B cell (primary cell): ENCODE measurements around the gene HSPB7. TPM values are rescaled to one million over a fixed set of nuclear protein-coding genes. Genes with fewer than 3 reads are reported as not detected.

Experiments
- ATAC-seq: fragments of 200-7000 bp; cut with Tn5 transposase; one replicate; pipeline ENCODE4 v1.10.0; 2021; ENCODE audit warnings: low read depth, mild to moderate bottlenecking, moderate number of reproducible peaks, moderate library complexity
- CTCF ChIA-PET: fragments of 350-600 bp; sonication (Branson Sonifier 250); formaldehyde crosslinking; loops from one replicate; lab custom pipeline; 2021; ENCODE audit warnings: antibody characterized with exemption, inconsistent platforms; lab: Charles Lee
- POLR2A ChIA-PET: fragments of 350-600 bp; sonication (Branson Sonifier 250); formaldehyde crosslinking; loops from one replicate; lab custom pipeline; 2021; ENCODE audit warnings: antibody characterized with exemption; lab: Charles Lee
- DNase-seq: peaks from one replicate; pipeline ENCODE4 v3.0.0; 2013
- H2AFZ ChIP-seq: 2 replicates; pipeline ENCODE4 v1.6.1; 2012; ENCODE audit warnings: mild to moderate bottlenecking, low read depth, low read length; ENCODE audit not compliant: insufficient read depth, poor library complexity, severe bottlenecking
- H3K27ac ChIP-seq, 2 donors: 1 replicate in 1 of 2; 2 replicates in 1 of 2; pipeline ENCODE4 v1.5.1; 2012 to 2013; ENCODE audit warnings: low read length in 2 of 2, mild to moderate bottlenecking in 2 of 2, moderate library complexity in 1 of 2
- H3K27me3 ChIP-seq, 4 experiments: fragments of 200-600 bp in 1 of 4; sonication (generic) in 1 of 4; replicated peaks in 1 of 4; 1 replicate in 2 of 4; 2 replicates in 2 of 4; pipeline versions ENCODE4 v1.6.1 to v1.7.0; 2013 to 2016; ENCODE audit warnings: low read length in 3 of 4, mild to moderate bottlenecking in 2 of 4, mixed read lengths in 1 of 4, moderate library complexity in 1 of 4; ENCODE audit not compliant: insufficient read depth in 4 of 4, control insufficient read depth in 3 of 4; ENCODE audit errors: control extremely low read depth in 1 of 4
- H3K36me3 ChIP-seq, 2 experiments: replicated peaks in 1 of 2; 1 replicate in 1 of 2; 2 replicates in 1 of 2; pipeline versions ENCODE4 v1.6.1 to v1.7.1; 2013; ENCODE audit warnings: low read length in 1 of 2; ENCODE audit not compliant: insufficient read depth in 2 of 2, control insufficient read depth in 1 of 2; ENCODE audit errors: control extremely low read depth in 1 of 2, extremely low read depth in 1 of 2
- H3K4me1 ChIP-seq, 2 donors: fragments of 200-600 bp in 1 of 2; sonication (generic) in 1 of 2; 1 replicate in 1 of 2; 2 replicates in 1 of 2; pipeline versions ENCODE4 v1.5.1 to v1.6.1; 2013 to 2017; ENCODE audit warnings: low read length in 2 of 2; ENCODE audit not compliant: control insufficient read depth in 2 of 2, insufficient read depth in 2 of 2
- H3K4me2 ChIP-seq: replicated peaks from 2 replicates; pipeline ENCODE3; 2012; ENCODE audit warnings: mild to moderate bottlenecking, low read depth, low read length; ENCODE audit not compliant: poor library complexity, severe bottlenecking
- H3K4me3 ChIP-seq, 5 experiments: fragments of 200-600 bp in 1 of 5; sonication (generic) in 1 of 5; 1 replicate in 3 of 5; 2 replicates in 2 of 5; pipeline versions ENCODE4 v1.5.1 to v1.7.0; 2011 to 2016; ENCODE audit warnings: low read length in 4 of 5, mild to moderate bottlenecking in 4 of 5, low read depth in 2 of 5, control low read depth in 1 of 5, moderate library complexity in 1 of 5; ENCODE audit not compliant: insufficient read depth in 1 of 5; ENCODE audit errors: control extremely low read depth in 1 of 5, extremely low read depth in 1 of 5
- H3K79me2 ChIP-seq: fragments of 200-600 bp; sonication (generic); one replicate; pipeline ENCODE4 v1.6.0; 2016; ENCODE audit warnings: low read length; ENCODE audit not compliant: control insufficient read depth, insufficient read depth
- H3K9ac ChIP-seq: fragments of 200-600 bp; sonication (generic); 2 replicates; pipeline ENCODE4 v1.6.1; 2017; ENCODE audit warnings: mild to moderate bottlenecking, low read length, moderate library complexity
- H3K9me3 ChIP-seq, 3 donors: one replicate each; pipeline versions ENCODE4 v1.6.1 to v1.7.1; 2013; ENCODE audit warnings: low read length in 2 of 3; ENCODE audit not compliant: control insufficient read depth in 2 of 3, insufficient read depth in 1 of 3; ENCODE audit errors: control extremely low read depth in 1 of 3
- H4K20me1 ChIP-seq: 2 replicates; pipeline ENCODE4 v1.6.0; 2012; ENCODE audit warnings: mild to moderate bottlenecking, low read length; ENCODE audit not compliant: insufficient read depth, control insufficient read depth, poor library complexity, severe bottlenecking
- H3K27ac Mint-ChIP-seq: one replicate; pipeline ENCODE4 v1.8.0; 2021; ENCODE audit warnings: mixed read lengths
- H3K27me3 Mint-ChIP-seq: one replicate; pipeline ENCODE4 v1.8.0; 2021; ENCODE audit warnings: mixed read lengths
- H3K4me1 Mint-ChIP-seq: one replicate; pipeline ENCODE4 v1.8.0; 2021; ENCODE audit warnings: mixed read lengths
- H3K4me3 Mint-ChIP-seq: one replicate; pipeline ENCODE4 v1.8.0; 2021; ENCODE audit warnings: mixed read lengths
- H3K9me3 Mint-ChIP-seq: one replicate; pipeline ENCODE4 v1.8.0; 2022; ENCODE audit warnings: mixed read lengths; ENCODE audit not compliant: insufficient read depth
- EZH2 ChIP-seq: IDR thresholded peaks from 2 replicates; pipeline ENCODE4 v1.6.1; 2012; ENCODE audit warnings: borderline replicate concordance, low read depth, mild to moderate bottlenecking, moderate library complexity, low read length; ENCODE audit not compliant: insufficient read depth, poor library complexity, severe bottlenecking
- WGBS: methylation state at CpG from one replicate; pipeline ENCODE4 v1.1.5; 2013; ENCODE audit warnings: missing lambda C conversion rate; ENCODE audit not compliant: insufficient coverage; 5-methylcytosine and 5-hydroxymethylcytosine counted together
- intact Hi-C: fragments of 100-400 bp; cut with micrococcal nuclease; formaldehyde crosslinking; loops from one replicate; pipeline ENCODE4 v1.10.0; 2022
- polyA plus RNA-seq: library from polyadenylated mRNA; depleted of rRNA; stranded (reverse); fragments of >200 nt; gene quantifications from 2 replicates; pipeline ENCODE4 v1.2.3, GENCODE V29; 2012
- total RNA-seq, 2 donors: library from RNA; stranded (reverse); fragments of 120-200 nt in 1 of 2; gene quantifications; 1 replicate in 1 of 2; 2 replicates in 1 of 2; pipeline versions ENCODE4 v1.2.3 to v1.2.4, GENCODE V29; 2013 to 2022
- TF ChIP-seq, protein P1 (sequence below): fragments of 200-600 bp; IDR thresholded peaks from one replicate; pipeline ENCODE4 v1.8.0; 2022; ENCODE audit warnings: antibody characterized with exemption, mild to moderate bottlenecking

HSPB7 gene
- total and polyA plus RNA-seq, 2 donors (not counting 1 experiment from before 2014, with no cell fraction given) = not detected

DNA sequence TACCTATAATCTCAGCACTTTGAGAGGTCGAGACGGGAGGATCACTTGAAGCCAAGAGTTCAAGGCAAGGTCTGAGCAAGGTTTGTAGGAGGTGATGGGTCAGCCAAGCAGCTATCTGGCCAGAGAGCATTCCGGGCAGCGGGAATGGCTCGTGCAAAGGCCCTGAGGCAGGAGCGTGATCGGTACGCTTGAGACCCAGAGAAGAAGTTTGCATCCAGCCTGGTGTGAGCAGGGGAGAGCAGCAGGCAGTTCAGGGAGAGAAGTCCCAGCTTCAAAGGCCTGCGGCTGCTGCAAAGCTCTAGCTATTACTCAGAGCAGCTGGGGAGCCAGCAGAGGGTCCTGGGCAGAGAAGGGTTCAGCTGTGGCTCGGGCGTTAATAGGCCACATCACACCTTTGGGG, 18.9 kb downstream of the HSPB7 start:
- H3K9me3 ChIP-seq = no peaks in the 10 kb centered on the region
- no peaks in the 10 kb centered on the region for H3K4me1 ChIP-seq
- Mint-ChIP-seq H3K4me3 (no peak overlapping the region), H3K27ac (no peak overlapping the region), H3K27me3 (no peaks in the 10 kb centered on the region), H3K4me1 (no peaks in the 10 kb centered on the region), H3K9me3 (no peaks in the 10 kb centered on the region)
- DNase-seq = no peak
- 92% methylated on average over 11 of the region's 11 CpGs for WGBS
- H2AFZ ChIP-seq = no peak overlapping the region
- TF ChIP-seq, protein P1, sequence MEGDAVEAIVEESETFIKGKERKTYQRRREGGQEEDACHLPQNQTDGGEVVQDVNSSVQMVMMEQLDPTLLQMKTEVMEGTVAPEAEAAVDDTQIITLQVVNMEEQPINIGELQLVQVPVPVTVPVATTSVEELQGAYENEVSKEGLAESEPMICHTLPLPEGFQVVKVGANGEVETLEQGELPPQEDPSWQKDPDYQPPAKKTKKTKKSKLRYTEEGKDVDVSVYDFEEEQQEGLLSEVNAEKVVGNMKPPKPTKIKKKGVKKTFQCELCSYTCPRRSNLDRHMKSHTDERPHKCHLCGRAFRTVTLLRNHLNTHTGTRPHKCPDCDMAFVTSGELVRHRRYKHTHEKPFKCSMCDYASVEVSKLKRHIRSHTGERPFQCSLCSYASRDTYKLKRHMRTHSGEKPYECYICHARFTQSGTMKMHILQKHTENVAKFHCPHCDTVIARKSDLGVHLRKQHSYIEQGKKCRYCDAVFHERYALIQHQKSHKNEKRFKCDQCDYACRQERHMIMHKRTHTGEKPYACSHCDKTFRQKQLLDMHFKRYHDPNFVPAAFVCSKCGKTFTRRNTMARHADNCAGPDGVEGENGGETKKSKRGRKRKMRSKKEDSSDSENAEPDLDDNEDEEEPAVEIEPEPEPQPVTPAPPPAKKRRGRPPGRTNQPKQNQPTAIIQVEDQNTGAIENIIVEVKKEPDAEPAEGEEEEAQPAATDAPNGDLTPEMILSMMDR = no peak
- no peak for TF ChIP-seq EZH2
- no peak overlapping the region for H3K4me3 ChIP-seq
- POLR2A ChIA-PET = no interaction called here
- no peaks in the 10 kb centered on the region for H3K27me3 ChIP-seq
- H3K4me2 ChIP-seq = no peak overlapping the region
- intact Hi-C loops = no loop called here
- ATAC-seq = no peak
- no peaks in the 10 kb centered on the region for H4K20me1 ChIP-seq
- H3K36me3 ChIP-seq = no peaks in the 10 kb centered on the region
- H3K9ac ChIP-seq = no peak overlapping the region
- CTCF ChIA-PET = interaction anchor here (1.4 kb wide), 1 partner anchor 9 kb away, joined by 4 read pairs; no protein-coding TSS in a partner anchor
- H3K79me2 ChIP-seq = no peaks in the 10 kb centered on the region
- H3K27ac ChIP-seq = no peak overlapping the region

DNA sequence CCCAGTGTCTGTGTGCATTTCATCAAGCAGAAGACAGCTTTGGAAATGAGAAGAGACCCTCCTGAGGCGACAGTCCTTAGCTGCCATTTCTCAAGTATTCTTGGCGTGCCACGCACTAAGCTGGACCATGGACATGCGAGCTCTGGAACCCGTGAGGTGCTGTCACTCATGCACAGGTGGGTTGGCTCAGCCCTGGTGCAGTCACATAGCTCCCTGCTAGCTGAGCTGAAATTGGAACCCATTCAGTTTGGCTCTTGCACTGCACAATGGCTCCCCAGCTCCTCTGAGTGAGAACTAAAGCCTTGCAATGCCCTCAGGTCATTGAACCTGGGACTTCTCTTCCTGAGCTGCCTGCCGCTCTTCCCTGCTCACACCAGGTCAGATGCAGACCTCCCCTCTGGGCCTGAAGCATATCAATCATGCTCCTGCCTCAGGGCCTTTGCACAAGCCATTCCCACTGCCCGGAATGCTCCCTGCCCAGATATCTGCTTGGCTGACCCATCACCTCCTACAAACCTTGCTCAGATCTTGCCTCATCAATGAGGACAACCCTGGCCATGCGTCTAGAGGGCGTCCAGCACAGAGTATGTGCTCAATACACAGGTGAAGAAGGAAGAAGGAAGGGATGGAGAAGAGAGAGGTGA, 20.1 kb downstream of the HSPB7 start:
- H3K4me3 Mint-ChIP-seq = no peak overlapping the region
- Histone ChIP-seq H3K9me3 (no peaks in the 10 kb centered on the region), H3K79me2 (no peaks in the 10 kb centered on the region), H3K27me3 (no peaks in the 10 kb centered on the region), H3K27ac (no peak overlapping the region), H2AFZ (no peak overlapping the region), H4K20me1 (no peaks in the 10 kb centered on the region), H3K9ac (no peak overlapping the region), H3K4me2 (no peak overlapping the region), H3K4me1 (no peaks in the 10 kb centered on the region), H3K4me3 (no peak overlapping the region), H3K36me3 (no peaks in the 10 kb centered on the region)
- DNase-seq (no peak), ATAC-seq (no peak)
- ChIA-PET POLR2A (interaction anchor here (0.7 to 0.9 kb wide), 2 partner anchors 161 to 306 kb away, joined by 3 to 6 read pairs; no protein-coding TSS in a partner anchor), CTCF (interaction anchor here (0.9 to 1.4 kb wide), 4 partner anchors 10 to 194 kb away, joined by 3 to 6 read pairs (median 4); no protein-coding TSS in a partner anchor)
- TF ChIP-seq, protein P1 = no peak
- TF ChIP-seq EZH2 = no peak
- intact Hi-C loops = no loop called here
- no peak overlapping the region for H3K27ac Mint-ChIP-seq
- WGBS = 98% methylated on average over 8 of the region's 9 CpGs
- H3K9me3 Mint-ChIP-seq = no peaks in the 10 kb centered on the region
- no peaks in the 10 kb centered on the region for H3K27me3 Mint-ChIP-seq
- H3K4me1 Mint-ChIP-seq = no peaks in the 10 kb centered on the region
